Thoracic aorta (tissue), 2 donors: ENCODE results near the gene ZNF594. TPM values are rescaled to one million over a fixed set of nuclear protein-coding genes. Genes with fewer than 3 reads are reported as not detected.
"Not testable (repeated sequence)": the region's sequence is repeated elsewhere in the genome, so short reads cannot be mapped to it uniquely, and the experiment has no call there.

Source experiments
- ATAC-seq: fragments of 150-250 bp; one replicate; pipeline ENCODE4 v1.8.0; 2017; ENCODE audit warnings: low read depth; ENCODE audit not compliant: insufficient number of reproducible peaks, low FRiP score
- DNase-seq: peaks from one replicate; pipeline ENCODE4 v3.0.0-alpha.2; 2020; ENCODE audit warnings: low spot score
- H3K27ac ChIP-seq, 2 donors: fragments of 200-600 bp; sonication (generic); 1 replicate in 1 of 2; 2 replicates in 1 of 2; pipeline ENCODE4 v1.5.1; 2016; ENCODE audit warnings: mild to moderate bottlenecking in 2 of 2, moderate library complexity in 2 of 2
- H3K27me3 ChIP-seq: fragments of 200-600 bp; sonication (generic); replicated peaks from 2 replicates; pipeline ENCODE4 v1.6.0; 2016; ENCODE audit warnings: mild to moderate bottlenecking; ENCODE audit not compliant: insufficient read depth
- H3K36me3 ChIP-seq: fragments of 200-600 bp; sonication (generic); one replicate; pipeline ENCODE4 v1.5.1; 2016
- H3K4me1 ChIP-seq, 2 donors: fragments of 200-600 bp; sonication (generic); 1 replicate in 1 of 2; 2 replicates in 1 of 2; pipeline versions ENCODE4 v1.5.1 to v1.6.0; 2016; ENCODE audit warnings: low read depth in 2 of 2, mild to moderate bottlenecking in 1 of 2; ENCODE audit not compliant: control insufficient read depth in 1 of 2
- H3K4me3 ChIP-seq: fragments of 200-600 bp; sonication (generic); 2 replicates; pipeline ENCODE4 v1.5.1; 2016; ENCODE audit warnings: mild to moderate bottlenecking
- H3K9me3 ChIP-seq: fragments of 200-600 bp; sonication (generic); 2 replicates; pipeline ENCODE4 v1.5.1; 2016
- total RNA-seq, 2 donors: library from RNA; depleted of rRNA; stranded (reverse); fragments of >200 nt; gene quantifications; one replicate each; pipeline versions ENCODE4 v1.1.0 to v1.2.3, GENCODE V29; 2016
- TF ChIP-seq, protein P1 (sequence below): fragments of 200-600 bp; sonication (generic); IDR thresholded peaks from one replicate; pipeline ENCODE4 v1.5.1; 2019; ENCODE audit warnings: antibody characterized with exemption

Gene ZNF594
- total RNA-seq, 2 donors from 2014 or later, result 8.4 to 15.8 TPM

DNA sequence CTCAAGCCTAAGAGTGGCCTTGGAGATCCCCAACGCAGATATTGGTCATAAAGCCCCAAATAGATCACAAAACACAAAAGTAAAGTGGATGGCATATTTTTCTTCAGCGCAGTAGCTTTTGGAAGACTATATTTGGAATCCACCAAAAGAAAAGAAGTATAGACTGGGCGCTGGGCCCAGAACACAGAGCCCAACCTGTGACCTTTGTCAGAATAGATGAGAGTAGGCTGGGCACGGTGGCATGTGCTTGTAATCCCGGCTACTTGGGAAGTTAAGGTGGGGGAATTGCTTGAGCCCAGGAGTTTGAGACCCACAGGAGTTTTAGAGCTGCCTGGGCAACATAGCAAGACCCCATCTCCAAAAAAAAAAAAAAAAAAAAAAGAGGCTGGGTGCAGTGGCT lies 28.4 kb upstream of the ZNF594 start:
- Histone ChIP-seq H3K36me3 (peaks cover 19% of the 10 kb centered on the region), H3K4me3 (no peak overlapping the region), H3K27me3 (no peaks in the 10 kb centered on the region), H3K4me1 (no peaks in the 10 kb centered on the region), H3K27ac (no peak overlapping the region), H3K9me3 (no peaks in the 10 kb centered on the region)
- TF ChIP-seq, protein P1, sequence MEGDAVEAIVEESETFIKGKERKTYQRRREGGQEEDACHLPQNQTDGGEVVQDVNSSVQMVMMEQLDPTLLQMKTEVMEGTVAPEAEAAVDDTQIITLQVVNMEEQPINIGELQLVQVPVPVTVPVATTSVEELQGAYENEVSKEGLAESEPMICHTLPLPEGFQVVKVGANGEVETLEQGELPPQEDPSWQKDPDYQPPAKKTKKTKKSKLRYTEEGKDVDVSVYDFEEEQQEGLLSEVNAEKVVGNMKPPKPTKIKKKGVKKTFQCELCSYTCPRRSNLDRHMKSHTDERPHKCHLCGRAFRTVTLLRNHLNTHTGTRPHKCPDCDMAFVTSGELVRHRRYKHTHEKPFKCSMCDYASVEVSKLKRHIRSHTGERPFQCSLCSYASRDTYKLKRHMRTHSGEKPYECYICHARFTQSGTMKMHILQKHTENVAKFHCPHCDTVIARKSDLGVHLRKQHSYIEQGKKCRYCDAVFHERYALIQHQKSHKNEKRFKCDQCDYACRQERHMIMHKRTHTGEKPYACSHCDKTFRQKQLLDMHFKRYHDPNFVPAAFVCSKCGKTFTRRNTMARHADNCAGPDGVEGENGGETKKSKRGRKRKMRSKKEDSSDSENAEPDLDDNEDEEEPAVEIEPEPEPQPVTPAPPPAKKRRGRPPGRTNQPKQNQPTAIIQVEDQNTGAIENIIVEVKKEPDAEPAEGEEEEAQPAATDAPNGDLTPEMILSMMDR, result no peak
- DNase-seq, result no peak
- ATAC-seq, result no peak

DNA sequence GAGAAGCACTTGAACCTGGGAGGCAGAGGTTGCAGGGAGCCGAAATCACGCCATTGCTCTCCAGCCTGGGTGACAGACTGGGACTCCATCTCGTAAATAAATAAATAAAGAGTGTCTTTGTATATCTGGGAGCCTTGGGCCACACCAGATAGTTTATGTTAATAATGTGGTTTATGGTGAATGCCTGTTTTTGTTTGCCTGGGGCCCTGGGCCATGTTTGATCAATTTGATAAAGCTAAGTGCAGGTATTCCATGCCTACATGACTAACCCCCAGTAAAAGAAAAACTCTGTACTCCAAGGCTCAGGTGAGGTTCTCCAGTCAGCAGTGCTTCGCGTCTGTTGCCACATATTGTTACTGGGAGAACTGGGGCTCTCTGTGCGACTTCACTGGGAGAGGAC lies 27.9 kb upstream of the ZNF594 start:
- peaks cover 20% of the 10 kb centered on the region for H3K36me3 ChIP-seq
- DNase-seq, result no peak
- TF ChIP-seq, protein P1, result no peak
- H3K27me3 ChIP-seq, result no peaks in the 10 kb centered on the region
- no peak overlapping the region for H3K4me3 ChIP-seq
- no peaks in the 10 kb centered on the region for H3K9me3 ChIP-seq
- no peak for ATAC-seq
- H3K4me1 ChIP-seq, result no peaks in the 10 kb centered on the region
- no peak overlapping the region for H3K27ac ChIP-seq

GRCh38 chr17:5217562-5217961 lies 25.9 kb upstream of the ZNF594 start:
- not testable (repeated sequence) for DNase-seq, H3K27ac ChIP-seq, H3K9me3 ChIP-seq, H3K27me3 ChIP-seq, H3K4me3 ChIP-seq, ATAC-seq, H3K4me1 ChIP-seq
- H3K36me3 ChIP-seq, result peaks cover 18% of the 10 kb centered on the region

GRCh38 chr17:5211458-5211857 lies 19.8 kb upstream of the ZNF594 start:
- ATAC-seq (no peak), DNase-seq (no peak)
- Histone ChIP-seq H3K4me3 (no peak overlapping the region), H3K27me3 (no peaks in the 10 kb centered on the region), H3K9me3 (no peaks in the 10 kb centered on the region), H3K27ac (peak overlapping the region in 1 of 2 donors; percentile 23), H3K36me3 (peaks cover 17% of the 10 kb centered on the region), H3K4me1 (no peaks in the 10 kb centered on the region)
- TF ChIP-seq, protein P1, result no peak

DNA sequence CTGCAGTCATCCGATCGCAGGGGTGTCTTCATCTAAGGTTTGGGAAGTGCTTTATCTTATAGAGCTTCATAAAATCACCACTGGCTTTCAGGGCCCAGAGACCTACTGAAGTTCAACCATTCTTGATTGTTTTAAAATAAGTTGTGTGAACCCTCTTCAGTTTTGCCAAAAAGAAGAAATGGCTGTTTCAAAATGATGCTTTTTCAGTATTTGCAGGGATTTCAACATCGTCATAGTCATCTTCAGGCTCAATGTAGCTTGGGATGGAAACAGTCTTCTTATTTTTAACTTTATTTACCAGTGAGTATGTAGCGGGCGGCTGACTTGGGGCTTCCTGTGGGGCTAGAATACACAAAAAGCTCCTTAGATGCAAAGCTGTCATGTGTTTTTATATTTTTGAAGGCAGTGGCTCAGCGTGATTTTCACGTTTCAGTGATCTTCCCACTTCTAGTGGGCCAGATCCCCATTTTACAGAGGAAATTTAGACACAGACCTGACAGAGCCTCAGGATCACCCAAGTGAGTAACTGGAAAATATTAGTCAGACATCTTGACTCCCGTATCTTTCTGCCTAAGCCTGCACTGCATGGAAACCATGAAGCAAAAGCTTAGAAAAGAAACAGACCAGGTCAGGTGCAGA lies 19.1 kb upstream of the ZNF594 start:
- no peaks in the 10 kb centered on the region for H3K4me1 ChIP-seq
- no peaks in the 10 kb centered on the region for H3K27me3 ChIP-seq
- DNase-seq (no peak), ATAC-seq (no peak)
- H3K27ac ChIP-seq, result peak overlapping the region in 1 of 2 donors; percentile 23
- TF ChIP-seq, protein P1, result no peak
- H3K4me3 ChIP-seq, result no peak overlapping the region
- no peaks in the 10 kb centered on the region for H3K9me3 ChIP-seq
- peaks cover 13% of the 10 kb centered on the region for H3K36me3 ChIP-seq

GRCh38 chr17:5210091-5210490 lies 18.4 kb upstream of the ZNF594 start:
- no peak for DNase-seq
- no peak overlapping the region for H3K27ac ChIP-seq
- TF ChIP-seq, protein P1, result no peak
- no peaks in the 10 kb centered on the region for H3K4me1 ChIP-seq
- H3K27me3 ChIP-seq, result no peaks in the 10 kb centered on the region
- H3K36me3 ChIP-seq, result peaks cover 7% of the 10 kb centered on the region
- H3K4me3 ChIP-seq, result no peak overlapping the region
- ATAC-seq, result no peak
- no peaks in the 10 kb centered on the region for H3K9me3 ChIP-seq
